HCT116 (cell line): ENCODE results near the gene EPS8. TPM values are rescaled to one million over a fixed set of nuclear protein-coding genes. Genes with fewer than 3 reads are reported as not detected.

Experiments
- ATAC-seq: fragments of 200-7000 bp; cut with Tn5 transposase; 2 replicates; pipeline ENCODE4 v1.9.1; 2020; ENCODE audit warnings: mild to moderate bottlenecking, moderate library complexity
- BruUV-seq: library from RNA; stranded (reverse); fragments of 400-500 nt; replicated peaks from 2 replicates; lab custom pipeline; 2021; lab: Mats Ljungman, UMichigan
- CTCF ChIA-PET: fragments of 300-600 bp; sonication (Branson Sonifier 250); formaldehyde crosslinking; loops from one replicate; lab custom pipeline; 2021; ENCODE audit warnings: antibody characterized with exemption; lab: Charles Lee
- POLR2A ChIA-PET: fragments of 300-600, 350-600 bp; sonication (Branson Sonifier 250); formaldehyde crosslinking; loops from one replicate; lab custom pipeline; 2021; ENCODE audit warnings: antibody characterized with exemption; lab: Charles Lee
- RAD21 ChIA-PET, 2 experiments: fragments of 300-600 bp; sonication (Branson Sonifier 250); formaldehyde crosslinking; loops; one replicate each; lab custom pipeline; 2023; ENCODE audit warnings: low total read pairs in 2 of 2; ENCODE audit not compliant: uncharacterized antibody in 2 of 2, unreplicated experiment in 2 of 2, low non-redundant PET in 1 of 2; lab: Charles Lee
- DNase-seq: peaks from one replicate; pipeline ENCODE4 v3.0.0-alpha.2; 2010; ENCODE audit warnings: low read depth, low spot score
- H2AFZ ChIP-seq: fragments of 200-600 bp; shearing (Covaris generic), sonication (generic); 2 replicates; pipeline ENCODE4 v1.6.1; 2017; ENCODE audit warnings: low read depth, mixed run types, mixed read lengths, antibody characterized with exemption, low read length; ENCODE audit not compliant: poor library complexity, severe bottlenecking
- H3K27ac ChIP-seq: 2 replicates; pipeline ENCODE4 v1.5.1; 2012; ENCODE audit warnings: low read depth, low read length
- H3K27me3 ChIP-seq: fragments of 200-600 bp; sonication (generic); 2 replicates; pipeline ENCODE4 v1.6.1; 2016; ENCODE audit warnings: mixed run types, low read length, mixed read lengths; ENCODE audit not compliant: insufficient read depth
- H3K36me3 ChIP-seq, 2 experiments: fragments of 200-500 bp in 1 of 2; fragments of 200-600 bp in 1 of 2; sonication (Bioruptor generic) in 1 of 2; sonication (generic) in 1 of 2; 2 replicates each; pipeline versions ENCODE4 v1.5.1 to v1.6.1; 2014 to 2016; ENCODE audit warnings: low read length in 2 of 2, inconsistent platforms in 1 of 2, mixed read lengths in 1 of 2, mixed run types in 1 of 2; ENCODE audit not compliant: insufficient read depth in 2 of 2, control insufficient read depth in 1 of 2
- H3K4me1 ChIP-seq, 2 experiments: fragments of 200-600 bp in 1 of 2; sonication (generic) in 1 of 2; 2 replicates each; pipeline versions ENCODE4 v1.5.1 to v1.6.1; 2012 to 2017; ENCODE audit warnings: low read length in 2 of 2, inconsistent platforms in 1 of 2, mild to moderate bottlenecking in 1 of 2, mixed read lengths in 1 of 2, mixed run types in 1 of 2, moderate library complexity in 1 of 2; ENCODE audit not compliant: insufficient read depth in 2 of 2, control insufficient read depth in 1 of 2
- H3K4me2 ChIP-seq: fragments of 200-600 bp; sonication (generic); 2 replicates; pipeline ENCODE4 v1.6.1; 2017; ENCODE audit warnings: mixed run types, low read length, mixed read lengths
- H3K4me3 ChIP-seq, 2 experiments: fragments of 200-600 bp in 1 of 2; sonication (generic) in 1 of 2; replicated peaks in 1 of 2; 2 replicates each; pipeline ENCODE4 v1.5.1; 2011 to 2016; ENCODE audit warnings: low read length in 2 of 2, control low read depth in 1 of 2, low read depth in 1 of 2, mild to moderate bottlenecking in 1 of 2, mixed read lengths in 1 of 2, mixed run types in 1 of 2
- H3K79me2 ChIP-seq: fragments of 200-600 bp; sonication (generic); 2 replicates; pipeline ENCODE4 v1.6.1; 2017; ENCODE audit warnings: mild to moderate bottlenecking, mixed run types, low read length, moderate library complexity, mixed read lengths; ENCODE audit not compliant: insufficient read depth
- H3K9ac ChIP-seq: fragments of 200-600 bp; sonication (generic); 2 replicates; pipeline ENCODE4 v1.6.1; 2016; ENCODE audit warnings: low read length, mixed read lengths
- H3K9me2 ChIP-seq: fragments of 200-600 bp; sonication (generic), shearing (Covaris generic); 2 replicates; pipeline ENCODE4 v1.6.1; 2017; ENCODE audit warnings: mixed run types, mild to moderate bottlenecking, moderate library complexity; ENCODE audit not compliant: insufficient read depth
- H3K9me3 ChIP-seq, 2 experiments: fragments of 200-500 bp in 1 of 2; fragments of 200-600 bp in 1 of 2; sonication (Bioruptor generic) in 1 of 2; sonication (generic) in 1 of 2; 2 replicates each; pipeline ENCODE4 v1.6.1; 2014 to 2017; ENCODE audit warnings: low read length in 2 of 2, mixed read lengths in 2 of 2, inconsistent platforms in 1 of 2, low read depth in 1 of 2, mild to moderate bottlenecking in 1 of 2, mixed run types in 1 of 2, moderate library complexity in 1 of 2; ENCODE audit not compliant: control insufficient read depth in 1 of 2, insufficient read depth in 1 of 2
- H4K20me1 ChIP-seq: fragments of 200-600 bp; sonication (generic), shearing (Covaris generic); 2 replicates; pipeline ENCODE4 v1.6.1; 2017; ENCODE audit warnings: mixed run types, mild to moderate bottlenecking, moderate library complexity; ENCODE audit not compliant: insufficient read depth
- CBX3 ChIP-seq: IDR thresholded peaks from 2 replicates; pipeline ENCODE4 v1.6.1; 2012; ENCODE audit warnings: low read depth
- CEBPB ChIP-seq: IDR thresholded peaks from 2 replicates; pipeline ENCODE4 v1.6.1; 2012; ENCODE audit warnings: low read depth
- EGR1 ChIP-seq: IDR thresholded peaks from 2 replicates; pipeline ENCODE4 v1.6.1; 2012; ENCODE audit warnings: low read depth
- ELF1 ChIP-seq: IDR thresholded peaks from 2 replicates; pipeline ENCODE4 v1.6.1; 2012; ENCODE audit warnings: low read depth, borderline replicate concordance
- FOSL1 ChIP-seq: IDR thresholded peaks from 2 replicates; pipeline ENCODE4 v1.6.1; 2012; ENCODE audit warnings: low read depth
- JUND ChIP-seq: IDR thresholded peaks from 2 replicates; pipeline ENCODE4 v1.6.1; 2012
- POLR2AphosphoS5 ChIP-seq: IDR thresholded peaks from 2 replicates; pipeline ENCODE4 v1.6.1; 2011; ENCODE audit warnings: mild to moderate bottlenecking, low read depth, low read length, moderate library complexity
- RAD21 ChIP-seq: IDR thresholded peaks from 2 replicates; pipeline ENCODE4 v1.6.1; 2012; ENCODE audit warnings: low read depth, mild to moderate bottlenecking
- SIN3A ChIP-seq: IDR thresholded peaks from 2 replicates; pipeline ENCODE4 v1.6.1; 2012; ENCODE audit warnings: low read depth
- SP1 ChIP-seq: IDR thresholded peaks from 2 replicates; pipeline ENCODE4 v1.6.1; 2012; ENCODE audit warnings: low read depth
- SRF ChIP-seq: IDR thresholded peaks from 2 replicates; pipeline ENCODE4 v1.6.1; 2012; ENCODE audit warnings: low read depth
- TCF7L2 ChIP-seq: IDR thresholded peaks from 2 replicates; pipeline ENCODE4 v1.7.0; 2011; ENCODE audit warnings: borderline replicate concordance, inconsistent platforms; ENCODE audit not compliant: insufficient read depth, insufficient read length; ENCODE audit errors: extremely low read depth
- ZFX ChIP-seq: fragments of 450-650 bp; IDR thresholded peaks from 2 replicates; pipeline ENCODE4 v1.6.1; 2017
- ZNF274 ChIP-seq: fragments of 200-500 bp; sonication (Bioruptor generic); IDR thresholded peaks from 2 replicates; pipeline ENCODE4 v1.6.1; 2014; ENCODE audit warnings: mild to moderate bottlenecking, low read depth, low read length, inconsistent platforms
- intact Hi-C: fragments of 100-400 bp; cut with micrococcal nuclease; formaldehyde crosslinking; loops from 2 replicates; pipeline ENCODE4 v1.10.0; 2022
- total RNA-seq: library from RNA; stranded (reverse); gene quantifications from one replicate; pipeline ENCODE4 v1.2.1, GENCODE V29; 2021; ENCODE audit not compliant: unreplicated experiment
- TF ChIP-seq, protein P1 (sequence below), 3 experiments: fragments of 200-600 bp in 1 of 3; sonication (generic) in 1 of 3; IDR thresholded peaks in 2 of 3; conservative IDR thresholded peaks in 1 of 3; 2 replicates each; pipeline ENCODE4 v1.5.1; 2012 to 2017; ENCODE audit warnings: low read depth in 2 of 3, low read length in 2 of 3, antibody characterized with exemption in 1 of 3, borderline replicate concordance in 1 of 3, control low read depth in 1 of 3, mild to moderate bottlenecking in 1 of 3, mixed read lengths in 1 of 3, mixed run types in 1 of 3, moderate library complexity in 1 of 3; ENCODE audit not compliant: insufficient read depth in 1 of 3
- TF ChIP-seq, protein P2 (sequence below): IDR thresholded peaks from 2 replicates; pipeline ENCODE4 v1.6.1; 2012
- TF ChIP-seq, protein P3 (sequence below): IDR thresholded peaks from 2 replicates; pipeline ENCODE4 v1.6.1; 2012; ENCODE audit warnings: low read depth

EPS8 gene
- total RNA-seq, 1 experiment from 2014 or later = 49.9 TPM

DNA sequence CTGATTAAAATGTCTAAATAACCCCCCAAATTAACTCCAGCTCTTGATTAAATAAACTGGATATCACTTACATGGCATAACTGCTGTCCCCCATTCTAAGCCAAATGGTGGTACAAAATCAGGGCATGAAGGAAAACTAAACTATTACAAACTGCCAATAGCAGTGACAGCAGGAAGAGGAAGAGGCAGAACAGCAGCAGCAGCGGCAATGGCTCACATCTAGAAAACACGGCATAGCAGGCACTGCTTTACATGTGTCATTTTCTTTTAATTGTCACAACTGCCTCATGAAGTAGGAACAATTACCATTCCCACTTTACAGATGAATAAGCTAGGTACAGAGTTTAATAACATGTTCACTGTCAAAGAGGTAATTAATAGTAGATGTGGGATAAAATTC is 92.0 kb downstream of the EPS8 start:
- Histone ChIP-seq H3K4me3 (no peak overlapping the region), H3K27me3 (no peaks in the 10 kb centered on the region), H3K36me3 (no peaks in the 10 kb centered on the region), H3K27ac (no peak overlapping the region), H2AFZ (no peak overlapping the region), H3K9me2 (no peaks in the 10 kb centered on the region), H3K4me2 (no peak overlapping the region), H3K9me3 (no peaks in the 10 kb centered on the region), H3K4me1 (peaks cover 66 to 72% of the 10 kb centered on the region in 2 experiments), H4K20me1 (no peaks in the 10 kb centered on the region), H3K9ac (no peak overlapping the region), H3K79me2 (peaks cover 86% of the 10 kb centered on the region)
- TF ChIP-seq TCF7L2 (no peak), CBX3 (no peak), RAD21 (no peak), POLR2AphosphoS5 (no peak), ZNF274 (no peak), JUND (no peak), SRF (no peak), FOSL1 (no peak), ZFX (no peak), EGR1 (no peak), SP1 (no peak), CEBPB (no peak), ELF1 (no peak), SIN3A (no peak)
- TF ChIP-seq, protein P1, sequence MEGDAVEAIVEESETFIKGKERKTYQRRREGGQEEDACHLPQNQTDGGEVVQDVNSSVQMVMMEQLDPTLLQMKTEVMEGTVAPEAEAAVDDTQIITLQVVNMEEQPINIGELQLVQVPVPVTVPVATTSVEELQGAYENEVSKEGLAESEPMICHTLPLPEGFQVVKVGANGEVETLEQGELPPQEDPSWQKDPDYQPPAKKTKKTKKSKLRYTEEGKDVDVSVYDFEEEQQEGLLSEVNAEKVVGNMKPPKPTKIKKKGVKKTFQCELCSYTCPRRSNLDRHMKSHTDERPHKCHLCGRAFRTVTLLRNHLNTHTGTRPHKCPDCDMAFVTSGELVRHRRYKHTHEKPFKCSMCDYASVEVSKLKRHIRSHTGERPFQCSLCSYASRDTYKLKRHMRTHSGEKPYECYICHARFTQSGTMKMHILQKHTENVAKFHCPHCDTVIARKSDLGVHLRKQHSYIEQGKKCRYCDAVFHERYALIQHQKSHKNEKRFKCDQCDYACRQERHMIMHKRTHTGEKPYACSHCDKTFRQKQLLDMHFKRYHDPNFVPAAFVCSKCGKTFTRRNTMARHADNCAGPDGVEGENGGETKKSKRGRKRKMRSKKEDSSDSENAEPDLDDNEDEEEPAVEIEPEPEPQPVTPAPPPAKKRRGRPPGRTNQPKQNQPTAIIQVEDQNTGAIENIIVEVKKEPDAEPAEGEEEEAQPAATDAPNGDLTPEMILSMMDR (IDR thresholded peaks at IDR 0.05 in 2 of 3, conservative IDR thresholded peaks at IDR 0.05 in 1 of 3; ENCODE audit: borderline replicate concordance in 1 of 3, insufficient read depth in 1 of 3, low read depth in 2 of 3, low read length in 2 of 3) = no peak
- TF ChIP-seq, protein P2, sequence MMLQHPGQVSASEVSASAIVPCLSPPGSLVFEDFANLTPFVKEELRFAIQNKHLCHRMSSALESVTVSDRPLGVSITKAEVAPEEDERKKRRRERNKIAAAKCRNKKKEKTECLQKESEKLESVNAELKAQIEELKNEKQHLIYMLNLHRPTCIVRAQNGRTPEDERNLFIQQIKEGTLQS = no peak
- TF ChIP-seq, protein P3, sequence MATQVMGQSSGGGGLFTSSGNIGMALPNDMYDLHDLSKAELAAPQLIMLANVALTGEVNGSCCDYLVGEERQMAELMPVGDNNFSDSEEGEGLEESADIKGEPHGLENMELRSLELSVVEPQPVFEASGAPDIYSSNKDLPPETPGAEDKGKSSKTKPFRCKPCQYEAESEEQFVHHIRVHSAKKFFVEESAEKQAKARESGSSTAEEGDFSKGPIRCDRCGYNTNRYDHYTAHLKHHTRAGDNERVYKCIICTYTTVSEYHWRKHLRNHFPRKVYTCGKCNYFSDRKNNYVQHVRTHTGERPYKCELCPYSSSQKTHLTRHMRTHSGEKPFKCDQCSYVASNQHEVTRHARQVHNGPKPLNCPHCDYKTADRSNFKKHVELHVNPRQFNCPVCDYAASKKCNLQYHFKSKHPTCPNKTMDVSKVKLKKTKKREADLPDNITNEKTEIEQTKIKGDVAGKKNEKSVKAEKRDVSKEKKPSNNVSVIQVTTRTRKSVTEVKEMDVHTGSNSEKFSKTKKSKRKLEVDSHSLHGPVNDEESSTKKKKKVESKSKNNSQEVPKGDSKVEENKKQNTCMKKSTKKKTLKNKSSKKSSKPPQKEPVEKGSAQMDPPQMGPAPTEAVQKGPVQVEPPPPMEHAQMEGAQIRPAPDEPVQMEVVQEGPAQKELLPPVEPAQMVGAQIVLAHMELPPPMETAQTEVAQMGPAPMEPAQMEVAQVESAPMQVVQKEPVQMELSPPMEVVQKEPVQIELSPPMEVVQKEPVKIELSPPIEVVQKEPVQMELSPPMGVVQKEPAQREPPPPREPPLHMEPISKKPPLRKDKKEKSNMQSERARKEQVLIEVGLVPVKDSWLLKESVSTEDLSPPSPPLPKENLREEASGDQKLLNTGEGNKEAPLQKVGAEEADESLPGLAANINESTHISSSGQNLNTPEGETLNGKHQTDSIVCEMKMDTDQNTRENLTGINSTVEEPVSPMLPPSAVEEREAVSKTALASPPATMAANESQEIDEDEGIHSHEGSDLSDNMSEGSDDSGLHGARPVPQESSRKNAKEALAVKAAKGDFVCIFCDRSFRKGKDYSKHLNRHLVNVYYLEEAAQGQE = no peak
- RAD21 ChIA-PET = no interaction called here
- no peak for DNase-seq
- no peak for ATAC-seq
- POLR2A ChIA-PET = interaction anchor here (4.1 kb wide), 1 partner anchor 8 kb away, joined by 32 read pairs; no protein-coding TSS in a partner anchor
- BruUV-seq = no TSS peak
- intact Hi-C loops = no loop called here
- CTCF ChIA-PET = no interaction called here
